ENCODE measurements around the gene SMC6.

The SMC6 gene

DNA sequence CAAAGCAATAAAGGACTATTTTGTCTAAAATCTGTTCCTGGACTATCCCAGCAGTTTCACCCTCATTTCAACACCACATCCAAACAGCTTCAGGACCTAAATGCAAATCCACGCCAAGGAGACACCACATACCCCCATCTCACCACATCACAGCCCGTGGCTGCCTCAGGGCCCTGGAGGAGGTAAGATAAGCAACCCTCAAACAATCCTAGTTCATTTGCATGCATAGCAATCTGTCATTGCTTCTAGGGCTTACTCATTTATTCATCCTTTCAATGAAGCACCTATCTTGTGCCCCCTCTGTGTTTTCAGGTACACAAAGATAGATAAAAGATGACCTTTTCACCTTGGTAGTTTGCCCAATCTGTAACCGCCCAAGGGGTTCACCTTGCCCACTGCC is 126.6 kb downstream of the SMC6 start:
- Histone ChIP-seq H3K9me3 (ENCODE audit: control insufficient read depth in 5 of 5, low read length in 5 of 5) (peaks cover 0 to 13% (median 6%) of the 10 kb centered on the region in 5 donors), H3K9ac (ENCODE audit: low read length in 5 of 5) (no peak overlapping the region), H3K27me3 (ENCODE audit: control insufficient read depth in 5 of 5, insufficient read depth in 4 of 5, low read length in 5 of 5) (no peaks in the 10 kb centered on the region), H3K4me3 (ENCODE audit: low read depth in 1 of 5, low read length in 5 of 5) (no peak overlapping the region), H3K27ac (ENCODE audit: low read depth, low read length) (no peak overlapping the region), H3K4me1 (ENCODE audit: control insufficient read depth in 5 of 5, insufficient read depth in 5 of 5, low read length in 5 of 5) (no peaks in the 10 kb centered on the region), H3K36me3 (ENCODE audit: control insufficient read depth in 5 of 5, insufficient read depth in 5 of 5, low read length in 5 of 5) (no peaks in the 10 kb centered on the region)

- Histone ChIP-seq H3K9me3 (ENCODE audit: control insufficient read depth in 5 of 5, low read length in 5 of 5) (peaks cover 0 to 13% (median 6%) of the 10 kb centered on the region in 5 donors), H3K36me3 (ENCODE audit: control insufficient read depth in 5 of 5, insufficient read depth in 5 of 5, low read length in 5 of 5) (no peaks in the 10 kb centered on the region), H3K27ac (ENCODE audit: low read depth, low read length) (no peak overlapping the region), H3K27me3 (ENCODE audit: control insufficient read depth in 5 of 5, insufficient read depth in 4 of 5, low read length in 5 of 5) (peaks cover 0 to 3% (median 0%) of the 10 kb centered on the region in 5 donors), H3K9ac (ENCODE audit: low read length in 5 of 5) (no peak overlapping the region), H3K4me3 (ENCODE audit: low read depth in 1 of 5, low read length in 5 of 5) (no peak overlapping the region), H3K4me1 (ENCODE audit: control insufficient read depth in 5 of 5, insufficient read depth in 5 of 5, low read length in 5 of 5) (no peaks in the 10 kb centered on the region)
Measured at GRCh38 chr2:17625446-17625845, 128.2 kb downstream of the SMC6 start.

DNA sequence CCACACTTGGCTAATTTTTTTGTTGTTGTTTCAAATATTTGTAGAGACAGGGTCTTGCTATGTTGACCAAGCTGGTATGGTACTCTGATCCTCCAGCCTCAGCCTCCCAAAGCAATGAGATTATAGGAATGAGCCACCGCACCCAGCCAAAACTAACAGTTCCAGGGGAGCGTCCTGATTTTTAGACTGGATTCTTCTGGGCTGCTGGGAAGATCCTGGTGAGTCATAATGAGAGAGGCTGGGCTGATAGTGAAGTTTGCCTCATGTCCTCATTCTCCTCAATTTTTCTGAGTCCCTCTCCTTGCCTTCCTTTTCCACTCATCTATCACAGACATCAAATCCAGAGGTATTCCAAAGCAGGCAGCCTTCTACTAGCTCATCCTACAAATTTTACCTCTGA is 131.8 kb downstream of the SMC6 start:
- Histone ChIP-seq H3K9ac (ENCODE audit: low read length in 5 of 5) (no peak overlapping the region), H3K4me3 (ENCODE audit: low read depth in 1 of 5, low read length in 5 of 5) (no peak overlapping the region), H3K27ac (ENCODE audit: low read depth, low read length) (no peak overlapping the region), H3K9me3 (ENCODE audit: control insufficient read depth in 5 of 5, low read length in 5 of 5) (no peaks in the 10 kb centered on the region), H3K27me3 (ENCODE audit: control insufficient read depth in 5 of 5, insufficient read depth in 4 of 5, low read length in 5 of 5) (peaks cover 0 to 11% (median 0%) of the 10 kb centered on the region in 5 donors), H3K36me3 (ENCODE audit: control insufficient read depth in 5 of 5, insufficient read depth in 5 of 5, low read length in 5 of 5) (no peaks in the 10 kb centered on the region), H3K4me1 (ENCODE audit: control insufficient read depth in 5 of 5, insufficient read depth in 5 of 5, low read length in 5 of 5) (no peaks in the 10 kb centered on the region)

DNA sequence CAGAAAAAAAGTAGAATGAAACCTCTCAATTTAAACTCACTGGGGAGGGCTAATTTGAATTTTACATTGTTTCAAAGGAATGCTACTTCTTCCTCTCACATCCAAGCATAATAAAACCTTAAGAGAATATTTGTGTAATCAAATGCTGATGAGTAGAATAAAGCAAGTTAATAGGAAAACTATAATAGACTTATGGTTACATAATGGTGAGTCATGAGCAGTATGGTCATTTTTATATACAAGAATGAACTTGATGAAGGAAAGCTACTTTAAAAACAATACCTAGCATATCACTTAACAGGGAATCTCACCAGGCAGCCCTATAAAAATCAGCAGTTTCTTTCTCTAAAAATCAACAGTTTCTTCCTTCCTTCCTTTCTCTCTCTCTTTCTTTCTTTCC is 132.8 kb downstream of the SMC6 start:
- H3K27ac ChIP-seq (ENCODE audit: low read depth, low read length), result no peak overlapping the region
- no peaks in the 10 kb centered on the region for H3K4me1 ChIP-seq (ENCODE audit: control insufficient read depth in 5 of 5, insufficient read depth in 5 of 5, low read length in 5 of 5)

DNA sequence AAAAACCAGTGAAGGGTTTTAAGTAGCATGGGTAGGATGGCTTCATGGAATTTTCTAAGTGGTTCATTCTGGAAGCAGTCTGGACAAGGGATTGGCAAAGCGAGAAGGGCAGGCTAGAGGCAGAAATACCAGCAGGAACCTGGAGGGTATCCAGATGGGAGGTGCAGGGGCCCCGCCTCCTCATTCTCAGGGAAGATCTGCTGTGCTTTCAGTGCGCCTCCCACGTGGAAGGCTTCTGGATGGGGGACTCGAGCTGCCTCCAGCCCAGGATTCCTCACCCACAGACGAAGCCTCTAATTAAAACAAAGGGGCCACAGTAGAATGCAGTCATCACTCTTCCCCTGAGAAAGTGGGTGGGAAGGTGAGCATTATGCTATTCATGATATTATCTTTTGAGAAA is 133.3 kb downstream of the SMC6 start:
- H3K27ac ChIP-seq (ENCODE audit: low read depth, low read length), result no peak overlapping the region
- H3K27me3 ChIP-seq (ENCODE audit: control insufficient read depth in 5 of 5, insufficient read depth in 4 of 5, low read length in 5 of 5), result peaks cover 0 to 11% (median 0%) of the 10 kb centered on the region in 5 donors
- H3K36me3 ChIP-seq (ENCODE audit: control insufficient read depth in 5 of 5, insufficient read depth in 5 of 5, low read length in 5 of 5), result no peaks in the 10 kb centered on the region
- no peak overlapping the region for H3K4me3 ChIP-seq (ENCODE audit: low read depth in 1 of 5, low read length in 5 of 5)
- no peaks in the 10 kb centered on the region for H3K9me3 ChIP-seq (ENCODE audit: control insufficient read depth in 5 of 5, low read length in 5 of 5)
- no peaks in the 10 kb centered on the region for H3K4me1 ChIP-seq (ENCODE audit: control insufficient read depth in 5 of 5, insufficient read depth in 5 of 5, low read length in 5 of 5)
- H3K9ac ChIP-seq (ENCODE audit: low read length in 5 of 5), result no peak overlapping the region

More for the DNA sequence above, 132.8 kb downstream of the SMC6 start:
- Histone ChIP-seq H3K9ac (ENCODE audit: low read length in 5 of 5) (no peak overlapping the region), H3K9me3 (ENCODE audit: control insufficient read depth in 5 of 5, low read length in 5 of 5) (no peaks in the 10 kb centered on the region), H3K4me3 (ENCODE audit: low read depth in 1 of 5, low read length in 5 of 5) (no peak overlapping the region), H3K36me3 (ENCODE audit: control insufficient read depth in 5 of 5, insufficient read depth in 5 of 5, low read length in 5 of 5) (no peaks in the 10 kb centered on the region), H3K27me3 (ENCODE audit: control insufficient read depth in 5 of 5, insufficient read depth in 4 of 5, low read length in 5 of 5) (peaks cover 0 to 11% (median 0%) of the 10 kb centered on the region in 5 donors)

DNA sequence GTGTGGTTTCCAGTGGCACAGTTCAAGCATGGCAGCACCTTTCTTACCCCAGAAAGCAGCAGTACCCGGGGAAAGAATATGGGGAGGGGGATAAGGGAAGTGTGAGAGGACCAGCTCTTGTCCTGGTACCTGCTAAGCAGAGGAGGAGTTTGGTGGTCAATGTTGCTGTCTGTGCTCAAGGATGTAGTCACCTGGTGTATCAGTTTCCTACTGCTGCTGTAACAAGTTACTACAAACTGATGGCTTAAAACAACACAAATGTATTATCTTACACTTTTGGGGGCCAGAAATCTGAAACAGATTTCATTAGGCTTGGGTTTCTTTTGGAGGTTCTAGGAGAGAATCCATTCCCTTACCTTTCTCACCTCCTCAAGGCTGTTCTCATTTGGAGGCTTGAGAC is 135.7 kb downstream of the SMC6 start:
- no peak overlapping the region for H3K27ac ChIP-seq (ENCODE audit: low read depth, low read length)
- H3K9ac ChIP-seq (ENCODE audit: low read length in 5 of 5), result no peak overlapping the region
- H3K9me3 ChIP-seq (ENCODE audit: control insufficient read depth in 5 of 5, low read length in 5 of 5), result no peaks in the 10 kb centered on the region
- H3K27me3 ChIP-seq (ENCODE audit: control insufficient read depth in 5 of 5, insufficient read depth in 4 of 5, low read length in 5 of 5), result peaks cover 0 to 11% (median 0%) of the 10 kb centered on the region in 5 donors
- no peaks in the 10 kb centered on the region for H3K4me1 ChIP-seq (ENCODE audit: control insufficient read depth in 5 of 5, insufficient read depth in 5 of 5, low read length in 5 of 5)
- no peak overlapping the region for H3K4me3 ChIP-seq (ENCODE audit: low read depth in 1 of 5, low read length in 5 of 5)
- no peaks in the 10 kb centered on the region for H3K36me3 ChIP-seq (ENCODE audit: control insufficient read depth in 5 of 5, insufficient read depth in 5 of 5, low read length in 5 of 5)

DNA sequence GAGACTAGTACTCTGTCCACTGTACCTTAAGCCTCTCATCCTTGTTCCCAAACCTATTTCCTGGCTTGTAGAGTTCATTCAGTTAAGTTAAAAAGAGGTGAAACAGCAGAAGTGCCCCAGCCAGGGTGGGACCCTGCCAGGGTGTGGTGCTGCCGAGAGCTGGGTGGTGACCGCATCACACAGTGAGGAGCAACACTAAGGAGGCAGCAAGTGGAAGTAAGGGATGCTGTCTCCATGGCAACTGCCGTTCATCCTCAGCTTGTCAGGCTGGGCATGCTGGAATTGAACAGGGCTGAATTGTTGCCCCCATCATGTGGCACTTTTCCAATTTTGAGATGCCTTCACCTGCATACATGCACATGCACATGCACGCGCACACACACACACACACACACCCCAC is 136.1 kb downstream of the SMC6 start:
- Histone ChIP-seq H3K36me3 (ENCODE audit: control insufficient read depth in 5 of 5, insufficient read depth in 5 of 5, low read length in 5 of 5) (no peaks in the 10 kb centered on the region), H3K4me1 (ENCODE audit: control insufficient read depth in 5 of 5, insufficient read depth in 5 of 5, low read length in 5 of 5) (no peaks in the 10 kb centered on the region), H3K9ac (ENCODE audit: low read length in 5 of 5) (no peak overlapping the region), H3K27ac (ENCODE audit: low read depth, low read length) (no peak overlapping the region), H3K9me3 (ENCODE audit: control insufficient read depth in 5 of 5, low read length in 5 of 5) (no peaks in the 10 kb centered on the region), H3K4me3 (ENCODE audit: low read depth in 1 of 5, low read length in 5 of 5) (no peak overlapping the region), H3K27me3 (ENCODE audit: control insufficient read depth in 5 of 5, insufficient read depth in 4 of 5, low read length in 5 of 5) (peaks cover 0 to 11% (median 0%) of the 10 kb centered on the region in 5 donors)

DNA sequence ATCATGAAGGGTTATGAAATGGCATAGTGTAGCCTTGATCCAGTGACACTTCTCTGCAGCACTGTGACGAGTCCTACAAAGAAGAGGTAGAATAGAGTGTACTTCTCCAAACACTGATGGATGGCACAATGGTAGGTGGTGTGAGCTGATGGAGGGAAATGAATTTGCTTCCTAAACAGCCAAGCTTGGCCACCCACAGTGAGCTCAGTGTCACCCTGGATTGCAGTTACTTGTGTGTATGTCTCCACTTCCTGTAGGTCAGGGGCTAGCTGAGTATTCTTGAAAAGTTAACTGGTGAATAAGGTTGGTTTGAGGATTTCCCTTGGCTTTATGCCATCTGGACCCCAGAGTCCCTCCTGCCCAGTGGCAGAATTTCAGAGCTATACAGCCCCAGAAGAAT is 137.2 kb downstream of the SMC6 start:
- Histone ChIP-seq H3K36me3 (ENCODE audit: control insufficient read depth in 5 of 5, insufficient read depth in 5 of 5, low read length in 5 of 5) (no peaks in the 10 kb centered on the region), H3K4me3 (ENCODE audit: low read depth in 1 of 5, low read length in 5 of 5) (no peak overlapping the region), H3K9me3 (ENCODE audit: control insufficient read depth in 5 of 5, low read length in 5 of 5) (no peaks in the 10 kb centered on the region), H3K27me3 (ENCODE audit: control insufficient read depth in 5 of 5, insufficient read depth in 4 of 5, low read length in 5 of 5) (peaks cover 0 to 8% (median 0%) of the 10 kb centered on the region in 5 donors), H3K4me1 (ENCODE audit: control insufficient read depth in 5 of 5, insufficient read depth in 5 of 5, low read length in 5 of 5) (no peaks in the 10 kb centered on the region), H3K27ac (ENCODE audit: low read depth, low read length) (no peak overlapping the region), H3K9ac (ENCODE audit: low read length in 5 of 5) (no peak overlapping the region)

GRCh38 chr2:17615728-17616351 is 137.8 kb downstream of the SMC6 start:
- Histone ChIP-seq H3K36me3 (ENCODE audit: control insufficient read depth in 5 of 5, insufficient read depth in 5 of 5, low read length in 5 of 5) (no peaks in the 10 kb centered on the region), H3K27ac (ENCODE audit: low read depth, low read length) (no peak overlapping the region)

GRCh38 chr2:17615147-17615546 is 138.5 kb downstream of the SMC6 start:
- H3K27ac ChIP-seq (ENCODE audit: low read depth, low read length), result no peak overlapping the region
- H3K4me1 ChIP-seq (ENCODE audit: control insufficient read depth in 5 of 5, insufficient read depth in 5 of 5, low read length in 5 of 5), result no peaks in the 10 kb centered on the region
- no peaks in the 10 kb centered on the region for H3K36me3 ChIP-seq (ENCODE audit: control insufficient read depth in 5 of 5, insufficient read depth in 5 of 5, low read length in 5 of 5)
- no peak overlapping the region for H3K4me3 ChIP-seq (ENCODE audit: low read depth in 1 of 5, low read length in 5 of 5)
- H3K9ac ChIP-seq (ENCODE audit: low read length in 5 of 5), result no peak overlapping the region
- no peaks in the 10 kb centered on the region for H3K9me3 ChIP-seq (ENCODE audit: control insufficient read depth in 5 of 5, low read length in 5 of 5)
- peaks cover 0 to 6% (median 0%) of the 10 kb centered on the region in 5 donors for H3K27me3 ChIP-seq (ENCODE audit: control insufficient read depth in 5 of 5, insufficient read depth in 4 of 5, low read length in 5 of 5)

More at GRCh38 chr2:17615728-17616351, 137.8 kb downstream of the SMC6 start:
- Histone ChIP-seq H3K9ac (ENCODE audit: low read length in 5 of 5) (no peak overlapping the region), H3K27me3 (ENCODE audit: control insufficient read depth in 5 of 5, insufficient read depth in 4 of 5, low read length in 5 of 5) (peaks cover 0 to 8% (median 0%) of the 10 kb centered on the region in 5 donors), H3K9me3 (ENCODE audit: control insufficient read depth in 5 of 5, low read length in 5 of 5) (no peaks in the 10 kb centered on the region), H3K4me3 (ENCODE audit: low read depth in 1 of 5, low read length in 5 of 5) (no peak overlapping the region), H3K4me1 (ENCODE audit: control insufficient read depth in 5 of 5, insufficient read depth in 5 of 5, low read length in 5 of 5) (no peaks in the 10 kb centered on the region)
